Stimulated activated naive CD8-positive, alpha-beta T cell treated with anti-CD3 and anti-CD28 coated beads, Interleukin-15, Interleukin-2, amounts not matched to agents 100 U/mL and 50 U/mL, for 24 hours (primary cell): ENCODE data around the gene SIGLEC7.
"Not testable (repeated sequence)": the region's sequence is repeated elsewhere in the genome, so short reads cannot be mapped to it uniquely, and the experiment has no call there.

Experiments used
- ATAC-seq: fragments of 150-1000 bp; cut with Tn5 transposase; one replicate; pipeline ENCODE4 v1.10.0; 2021
- DNase-seq: peaks from one replicate; pipeline ENCODE4 v3.0.0; 2021

Gene SIGLEC7

DNA sequence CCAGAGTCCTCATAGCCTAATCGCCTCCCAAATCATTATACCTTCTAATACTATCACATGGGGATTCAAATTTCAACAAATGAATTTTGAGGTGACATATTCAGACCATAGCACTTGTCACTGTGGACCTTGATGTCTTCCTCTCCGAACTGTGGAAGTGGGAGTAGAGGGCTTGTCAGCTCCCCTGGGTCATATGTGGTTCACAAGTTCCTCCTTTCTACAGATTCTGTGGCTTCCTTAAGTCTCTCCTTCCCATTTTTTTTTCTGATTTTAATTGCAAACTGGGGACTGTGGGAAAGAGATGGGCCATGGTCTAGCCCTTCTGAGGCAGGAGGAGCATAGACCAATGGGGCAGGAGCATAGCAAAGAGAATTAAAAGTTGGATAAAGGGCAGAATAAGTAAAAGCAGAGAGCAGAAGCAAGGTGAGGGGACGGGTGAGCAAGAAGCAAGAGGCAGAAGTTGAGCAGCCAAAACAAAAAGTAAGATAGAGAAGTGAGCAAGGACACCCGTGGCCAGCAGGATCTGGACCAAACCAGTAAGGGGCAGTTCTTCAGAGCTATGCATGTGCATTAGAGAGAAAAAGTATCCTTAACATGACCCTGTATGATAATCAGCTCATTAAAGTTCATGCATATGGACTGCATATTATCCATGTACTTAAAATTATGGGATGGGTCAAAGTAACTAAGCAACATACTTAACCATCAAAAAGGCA, 2.6 kb upstream of the SIGLEC7 start:
- ATAC-seq = no peak

DNA sequence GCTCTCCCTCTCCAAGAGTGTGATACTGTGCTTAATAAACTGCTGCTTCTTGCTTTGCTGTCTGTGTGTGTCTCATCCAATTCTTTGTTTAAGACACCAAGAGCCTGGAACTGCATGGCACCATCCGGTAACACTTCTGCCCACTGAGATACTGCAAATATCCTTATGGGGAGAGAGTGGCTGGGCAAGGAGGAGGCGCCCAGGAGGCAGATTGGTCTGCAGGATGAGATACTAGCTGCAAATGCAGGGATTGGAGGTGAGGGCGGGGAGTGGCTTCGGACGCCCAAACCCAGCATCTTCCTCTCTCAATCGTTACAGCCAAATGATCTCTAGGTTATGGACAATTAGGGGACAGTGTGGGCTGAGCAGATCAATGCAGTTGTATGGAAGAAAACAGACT, 1.7 kb upstream of the SIGLEC7 start:
- DNase-seq = no peak
- no peak for ATAC-seq

More for the DNA sequence above, 2.6 kb upstream of the SIGLEC7 start:
- no peak for DNase-seq

DNA sequence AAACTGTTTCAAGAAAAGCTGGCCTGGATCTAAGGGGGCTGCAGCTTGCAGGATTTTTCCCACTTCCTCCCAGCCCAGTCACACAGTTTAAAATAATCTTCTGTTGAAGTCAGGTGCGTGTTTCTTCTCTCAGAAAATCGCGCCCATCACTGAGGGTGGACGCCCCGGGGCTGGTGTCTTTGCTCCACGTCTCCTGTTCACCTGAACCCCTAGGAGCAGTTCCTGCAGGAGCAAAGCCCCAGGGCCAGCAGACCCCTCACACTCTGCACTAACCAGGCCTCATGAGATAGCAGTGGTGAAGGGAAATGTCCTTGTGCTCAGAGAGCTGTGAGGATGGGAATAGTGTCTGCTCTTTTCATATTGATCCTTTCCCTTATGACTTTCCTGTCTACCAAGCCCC, 920 bp upstream of the SIGLEC7 start:
- no peak for DNase-seq
- no peak for ATAC-seq

DNA sequence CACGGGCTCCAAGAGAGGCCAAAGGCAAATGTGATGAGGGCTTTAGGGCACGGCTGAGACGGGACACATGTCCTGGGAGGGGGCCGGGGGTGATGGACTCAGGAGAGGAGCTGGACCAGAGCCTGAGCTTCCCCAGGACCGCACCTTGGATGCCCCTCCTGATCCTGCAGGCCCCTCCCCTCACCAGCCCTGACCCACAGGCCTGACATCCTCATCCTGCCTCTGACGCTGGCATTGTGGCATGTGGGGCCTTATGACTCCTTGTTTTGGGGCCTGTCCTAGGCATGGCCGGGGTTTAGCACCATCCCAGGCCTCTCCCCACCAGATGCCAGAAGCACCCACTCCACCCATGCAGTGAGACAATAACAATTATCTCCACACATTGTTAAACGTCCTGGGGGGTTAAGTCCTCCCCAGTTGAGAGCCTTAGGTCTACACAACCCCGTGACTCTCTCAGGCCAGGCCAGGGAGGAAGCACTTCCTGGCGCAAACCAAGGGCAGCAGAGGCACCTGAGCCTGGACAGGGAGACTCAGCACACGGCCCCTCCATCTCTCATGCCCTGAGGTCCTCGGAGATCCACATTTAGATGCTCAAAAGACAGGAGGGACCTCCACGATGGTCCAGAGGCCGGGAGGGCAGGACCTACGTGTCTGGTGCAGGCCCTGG, 841 bp downstream of the SIGLEC7 start:
- DNase-seq, ATAC-seq: not testable (repeated sequence)

DNA sequence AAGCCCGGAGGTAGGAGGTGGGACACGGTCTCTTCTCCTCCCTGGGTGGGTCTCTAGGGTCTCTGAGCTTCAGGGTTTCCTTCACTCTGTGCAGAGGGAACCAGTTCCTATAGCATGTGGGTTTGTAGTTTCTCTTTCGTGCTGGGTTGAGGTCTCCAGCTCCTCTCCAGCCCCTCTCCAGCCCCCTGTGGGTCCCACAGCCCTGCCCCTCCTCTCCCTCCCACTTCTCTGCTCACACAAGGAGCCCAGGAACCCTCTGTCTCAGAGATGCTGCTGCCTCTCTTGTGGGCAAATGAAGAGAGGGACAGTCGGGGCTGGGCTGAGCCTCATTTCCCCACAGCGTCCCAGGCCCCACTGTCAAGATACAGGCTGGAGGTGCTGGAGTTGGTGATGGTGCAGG, 1.4 kb downstream of the SIGLEC7 start:
- DNase-seq = no peak

DNA sequence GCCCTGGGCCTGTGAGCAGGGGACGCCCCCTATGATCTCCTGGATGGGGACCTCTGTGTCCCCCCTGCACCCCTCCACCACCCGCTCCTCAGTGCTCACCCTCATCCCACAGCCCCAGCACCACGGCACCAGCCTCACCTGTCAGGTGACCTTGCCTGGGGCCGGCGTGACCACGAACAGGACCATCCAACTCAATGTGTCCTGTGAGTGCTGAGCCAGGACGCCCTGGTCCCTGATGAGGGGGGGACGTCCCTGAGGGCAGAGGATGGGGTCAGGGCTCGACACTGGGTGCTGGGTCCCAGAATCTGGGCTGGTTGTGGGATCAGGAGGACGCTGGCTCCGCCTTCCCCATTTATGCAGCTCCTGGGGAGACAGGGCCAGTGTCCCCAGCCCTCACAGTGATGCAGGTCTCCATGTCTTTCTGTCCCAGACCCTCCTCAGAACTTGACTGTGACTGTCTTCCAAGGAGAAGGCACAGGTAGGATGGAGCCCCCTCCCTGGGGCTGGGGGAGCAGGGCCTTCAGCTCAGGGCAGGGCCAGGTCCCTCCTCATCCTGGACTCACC, 2.5 kb downstream of the SIGLEC7 start:
- ATAC-seq (no peak), DNase-seq (no peak)

More for the DNA sequence above, 1.4 kb downstream of the SIGLEC7 start:
- no peak for ATAC-seq

DNA sequence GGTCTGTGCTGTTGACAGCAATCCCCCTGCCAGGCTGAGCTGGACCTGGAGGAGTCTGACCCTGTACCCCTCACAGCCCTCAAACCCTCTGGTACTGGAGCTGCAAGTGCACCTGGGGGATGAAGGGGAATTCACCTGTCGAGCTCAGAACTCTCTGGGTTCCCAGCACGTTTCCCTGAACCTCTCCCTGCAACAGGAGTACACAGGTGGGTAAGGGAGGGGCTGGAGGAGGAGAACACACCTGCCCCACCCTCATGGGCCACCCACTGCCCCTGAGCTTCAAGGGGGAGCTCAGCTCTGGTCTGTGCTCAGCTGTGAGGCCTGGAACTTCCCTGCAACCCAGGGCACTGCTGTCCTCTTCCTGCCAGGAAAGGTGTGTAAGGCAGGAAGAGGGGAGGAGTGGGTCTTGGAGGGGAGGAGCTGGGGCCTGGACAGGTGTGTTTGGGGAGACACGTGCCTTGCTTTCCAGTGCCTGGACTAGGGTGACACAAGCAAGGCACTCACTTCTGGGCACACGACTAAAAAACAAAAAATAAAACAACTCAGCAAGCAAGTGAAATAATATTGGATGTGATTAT, 3.9 kb downstream of the SIGLEC7 start:
- ATAC-seq (no peak), DNase-seq (no peak)

DNA sequence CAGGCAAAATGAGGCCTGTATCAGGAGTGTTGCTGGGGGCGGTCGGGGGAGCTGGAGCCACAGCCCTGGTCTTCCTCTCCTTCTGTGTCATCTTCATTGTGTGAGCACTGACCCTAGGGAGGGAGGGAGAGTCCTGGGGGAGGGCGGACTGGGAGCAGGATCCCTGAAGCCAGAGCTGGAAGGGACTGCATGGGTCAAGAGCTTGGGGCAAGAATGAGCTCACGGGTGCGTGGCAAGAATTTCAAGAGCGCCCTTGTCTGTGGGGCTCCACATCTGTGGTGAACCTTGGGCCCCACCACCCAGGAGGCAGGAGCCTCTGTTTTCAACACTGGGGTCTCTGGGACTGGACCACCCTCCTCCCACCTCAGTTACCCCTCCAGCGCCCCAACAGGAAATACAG, 4.7 kb downstream of the SIGLEC7 start:
- no peak for DNase-seq
- ATAC-seq = peak; percentile 12

DNA sequence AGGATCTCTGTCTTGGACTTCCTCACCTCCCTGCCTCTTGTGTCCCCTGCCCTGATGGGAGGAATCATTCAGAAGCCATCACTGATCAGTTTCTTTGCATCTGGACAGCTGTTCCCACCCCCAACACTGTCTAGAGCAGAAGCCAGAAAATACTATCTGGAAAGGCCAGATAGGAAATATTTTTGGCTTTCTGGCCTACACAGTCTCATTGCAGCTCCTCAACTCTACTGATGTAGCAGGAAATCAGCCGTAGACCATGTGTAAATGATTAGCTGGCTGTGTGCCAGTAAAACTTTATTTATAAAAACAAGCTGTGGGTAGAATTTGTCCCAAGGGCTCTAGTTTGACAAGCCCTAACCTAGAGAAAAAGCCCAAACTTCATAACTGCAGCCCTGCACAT, 5.6 kb downstream of the SIGLEC7 start:
- DNase-seq (no peak), ATAC-seq (no peak)

DNA sequence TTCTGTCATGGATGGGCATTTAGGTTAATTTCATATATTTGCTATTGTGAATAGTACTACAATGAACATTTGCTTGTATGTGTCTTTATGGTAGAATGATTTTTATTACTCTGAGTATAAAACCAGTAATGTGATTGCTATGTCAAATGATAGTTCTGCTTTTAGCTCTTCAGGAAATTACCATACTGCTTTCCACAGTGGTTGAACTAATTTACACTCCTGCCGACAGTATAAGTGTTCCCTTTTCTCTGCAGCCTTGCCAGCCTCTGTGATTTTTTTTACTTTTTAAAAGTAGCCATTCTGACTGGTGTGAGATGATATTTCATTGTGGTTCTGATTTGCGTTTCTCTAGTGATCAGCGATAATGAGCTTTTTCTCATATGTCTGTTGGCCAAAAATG, 6.5 kb downstream of the SIGLEC7 start:
- no peak for DNase-seq
- no peak for ATAC-seq

DNA sequence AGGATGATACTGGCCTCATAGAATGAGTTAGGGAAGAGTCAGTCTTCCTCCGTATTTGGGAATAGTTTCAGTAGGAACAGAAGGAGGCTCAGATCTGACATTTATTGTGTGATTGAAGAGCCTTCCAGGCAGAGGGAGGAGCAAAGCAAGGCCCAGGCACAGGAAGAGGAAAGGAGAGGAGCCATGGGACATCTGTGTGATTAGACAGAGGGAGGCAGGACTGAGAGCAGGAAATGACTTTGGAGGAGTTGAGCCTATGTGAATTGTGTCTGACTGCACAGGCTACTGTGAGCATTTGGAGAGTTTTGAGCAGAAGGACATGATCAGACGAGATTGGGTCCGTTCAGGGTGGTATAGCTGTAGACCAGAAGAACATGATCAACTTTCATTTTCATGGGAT, 8.5 kb downstream of the SIGLEC7 start:
- DNase-seq (no peak), ATAC-seq (no peak)

DNA sequence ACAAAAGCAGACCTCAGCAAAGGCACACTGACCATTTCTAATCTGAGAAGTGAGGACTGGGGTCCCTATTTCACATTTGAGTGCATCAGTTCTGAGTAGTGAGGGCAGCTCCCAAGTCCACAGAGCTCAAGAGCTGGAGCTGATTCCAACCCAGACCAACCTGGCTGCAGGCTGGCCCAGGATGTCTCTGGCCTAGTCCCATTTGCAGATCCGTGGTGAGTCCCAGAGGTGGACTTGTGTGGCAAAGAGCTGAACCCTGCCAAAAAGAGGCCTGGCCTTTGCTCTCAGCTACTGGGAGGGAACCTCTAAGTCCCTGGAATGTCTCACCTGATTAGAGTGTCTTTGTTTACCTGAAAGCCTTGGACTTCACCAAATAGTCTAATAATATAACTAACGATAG, 14.6 kb downstream of the SIGLEC7 start:
- ATAC-seq (no peak), DNase-seq (no peak)

DNA sequence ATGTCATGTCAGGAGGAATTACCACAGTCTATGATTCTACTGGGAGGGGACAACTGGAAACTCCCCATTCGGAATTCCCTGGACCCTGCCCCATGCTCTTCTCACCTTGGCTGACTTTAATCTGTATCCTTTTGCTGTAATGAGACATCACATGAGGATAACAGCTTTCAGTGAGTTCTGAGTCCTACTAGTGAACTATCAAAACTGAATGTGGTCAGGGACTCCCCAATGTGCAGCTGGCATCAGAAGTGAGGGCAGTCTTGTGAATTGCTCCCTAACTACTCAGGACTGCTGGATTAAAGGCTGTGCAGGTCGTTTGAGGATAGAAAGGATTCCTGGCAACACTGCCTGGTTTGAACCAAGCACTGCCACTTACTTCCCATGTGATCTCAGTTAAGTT, 15.2 kb downstream of the SIGLEC7 start:
- no peak for DNase-seq
- no peak for ATAC-seq

DNA sequence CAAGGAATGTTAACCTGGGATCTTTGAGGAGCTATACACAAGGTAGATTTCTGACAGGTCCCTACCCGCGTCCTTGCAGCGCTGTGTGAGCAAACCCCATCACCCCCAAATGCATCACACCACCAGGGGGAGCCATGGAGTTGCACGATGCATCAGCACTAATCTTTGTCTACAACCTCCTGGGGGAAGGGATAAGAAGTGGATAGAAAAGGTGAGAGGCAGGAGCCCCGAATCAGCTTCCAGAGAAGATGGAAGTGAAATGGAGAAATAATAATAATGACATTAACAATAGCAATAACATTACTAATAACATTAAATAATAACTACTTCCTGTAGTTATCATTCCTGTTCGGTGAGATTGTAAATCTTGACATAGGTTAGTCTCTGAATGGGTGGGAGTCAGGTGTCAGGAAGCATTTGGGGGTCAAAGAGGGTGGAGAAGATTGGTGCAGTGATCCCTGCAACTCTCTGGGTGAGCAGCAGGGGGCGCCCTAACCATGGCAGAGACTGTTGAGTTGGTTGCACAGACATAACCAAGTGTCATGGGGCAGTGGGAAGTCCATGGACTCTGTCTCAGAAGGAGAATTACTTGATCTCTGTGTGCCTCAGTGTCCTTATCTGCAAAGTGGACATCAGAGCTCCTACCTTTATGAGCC, 16.5 kb downstream of the SIGLEC7 start:
- DNase-seq (peak; percentile 89), ATAC-seq (peak; percentile 67)

DNA sequence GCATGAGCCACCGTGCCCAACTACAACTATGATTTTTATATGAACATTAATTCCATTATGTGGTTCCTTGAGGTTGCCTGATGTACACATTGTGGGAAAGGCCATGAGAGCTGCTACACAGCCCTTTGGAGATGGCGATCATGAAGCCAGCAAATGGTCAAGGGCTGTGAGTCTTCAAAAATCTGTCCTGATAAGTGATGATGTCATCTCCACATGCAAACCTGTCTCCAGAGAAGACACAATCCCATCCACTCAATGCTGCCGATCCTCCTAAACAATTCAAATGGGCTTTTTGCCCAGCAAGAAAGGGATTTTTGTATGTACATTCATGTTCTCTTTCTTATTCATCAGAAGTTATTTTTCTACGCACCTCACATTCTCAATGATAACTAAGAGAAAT, 17.6 kb downstream of the SIGLEC7 start:
- DNase-seq = no peak
- no peak for ATAC-seq

DNA sequence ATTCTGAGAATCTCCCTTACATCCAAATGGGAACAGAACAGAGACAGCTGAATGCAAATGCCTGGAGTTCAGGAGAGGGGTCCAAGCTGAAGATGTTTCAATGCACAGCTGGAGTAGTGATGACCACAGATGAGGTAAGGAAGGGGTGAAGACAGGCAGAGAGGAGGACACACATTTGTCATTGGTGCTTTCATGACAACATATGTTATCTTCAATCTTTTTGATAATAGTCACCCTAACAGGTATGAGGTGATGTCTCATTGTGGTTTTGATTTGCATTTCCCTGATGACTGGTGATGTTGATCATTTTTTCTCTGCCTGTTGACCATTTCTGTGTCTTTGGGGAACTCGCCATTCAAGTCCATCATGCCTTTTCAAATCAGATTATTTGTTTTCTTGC, 19.2 kb downstream of the SIGLEC7 start:
- ATAC-seq (no peak), DNase-seq (no peak)

DNA sequence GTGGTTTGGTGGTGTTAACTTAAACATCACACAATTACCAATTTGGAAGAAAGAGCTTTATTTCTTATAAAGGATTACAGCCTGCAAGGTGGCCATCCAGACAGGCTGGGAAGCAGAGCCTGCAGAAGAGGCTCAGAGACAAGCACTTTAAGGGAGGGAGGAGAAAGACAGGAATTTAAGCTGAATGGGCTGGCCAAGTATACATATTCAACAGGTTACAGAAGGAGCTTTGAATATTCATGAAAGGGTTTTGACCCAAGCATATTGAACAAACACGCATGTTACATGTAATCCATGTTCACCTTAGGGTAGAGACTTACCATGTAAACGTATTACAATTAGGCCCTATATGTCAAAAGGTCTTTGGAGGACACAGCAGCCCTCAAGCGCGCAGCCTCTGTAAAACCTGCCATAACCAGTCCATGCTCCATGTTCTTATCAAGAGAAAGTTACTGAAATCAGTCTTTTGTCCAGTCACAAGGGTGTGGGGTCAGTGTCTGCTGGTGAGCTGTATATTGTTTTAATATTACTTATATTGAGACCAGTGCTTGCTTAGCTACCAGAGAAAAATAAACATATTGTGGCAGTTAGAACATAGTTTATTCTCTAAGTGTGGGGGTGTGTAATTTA, 19.9 kb downstream of the SIGLEC7 start:
- ATAC-seq = no peak
- no peak for DNase-seq

DNA sequence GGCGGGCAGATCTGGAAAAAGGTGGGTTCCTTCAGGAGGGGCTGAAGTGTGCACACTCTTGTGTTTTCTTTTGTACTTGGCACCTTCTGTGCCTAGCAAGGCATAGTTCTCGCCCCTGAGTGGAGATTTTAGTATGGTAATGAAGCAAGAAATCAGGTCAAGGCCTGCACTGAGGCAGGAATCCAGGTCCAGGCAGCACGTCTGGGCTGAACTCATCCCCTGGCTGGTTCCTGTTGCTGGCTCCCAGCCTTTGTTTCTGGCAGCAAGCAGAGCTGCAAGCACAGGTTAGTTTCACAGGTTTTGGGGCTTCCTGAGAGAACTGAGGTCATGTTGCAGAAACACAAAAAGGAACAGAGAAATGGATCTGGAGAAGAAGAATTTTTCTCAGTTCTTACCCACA, 21.2 kb downstream of the SIGLEC7 start:
- DNase-seq (no peak), ATAC-seq (no peak)

DNA sequence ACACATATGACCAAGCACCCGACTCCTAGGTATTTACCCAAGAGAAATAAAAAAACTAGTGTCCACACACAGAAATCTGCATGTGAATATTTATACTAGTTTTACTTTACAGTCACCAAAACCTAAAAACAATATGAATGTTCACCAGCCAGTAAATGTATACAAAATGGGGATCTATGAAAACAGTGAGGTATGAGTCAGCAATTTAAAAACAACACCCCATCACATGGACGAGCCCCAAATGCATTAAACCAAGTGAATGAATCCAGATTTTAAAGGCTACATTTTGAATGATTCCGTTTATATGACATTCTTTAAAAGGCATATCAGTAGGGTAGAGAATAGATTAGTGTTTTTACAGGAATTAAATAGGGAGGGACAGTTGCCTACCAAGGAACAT, 22.1 kb downstream of the SIGLEC7 start:
- ATAC-seq (no peak), DNase-seq (no peak)

DNA sequence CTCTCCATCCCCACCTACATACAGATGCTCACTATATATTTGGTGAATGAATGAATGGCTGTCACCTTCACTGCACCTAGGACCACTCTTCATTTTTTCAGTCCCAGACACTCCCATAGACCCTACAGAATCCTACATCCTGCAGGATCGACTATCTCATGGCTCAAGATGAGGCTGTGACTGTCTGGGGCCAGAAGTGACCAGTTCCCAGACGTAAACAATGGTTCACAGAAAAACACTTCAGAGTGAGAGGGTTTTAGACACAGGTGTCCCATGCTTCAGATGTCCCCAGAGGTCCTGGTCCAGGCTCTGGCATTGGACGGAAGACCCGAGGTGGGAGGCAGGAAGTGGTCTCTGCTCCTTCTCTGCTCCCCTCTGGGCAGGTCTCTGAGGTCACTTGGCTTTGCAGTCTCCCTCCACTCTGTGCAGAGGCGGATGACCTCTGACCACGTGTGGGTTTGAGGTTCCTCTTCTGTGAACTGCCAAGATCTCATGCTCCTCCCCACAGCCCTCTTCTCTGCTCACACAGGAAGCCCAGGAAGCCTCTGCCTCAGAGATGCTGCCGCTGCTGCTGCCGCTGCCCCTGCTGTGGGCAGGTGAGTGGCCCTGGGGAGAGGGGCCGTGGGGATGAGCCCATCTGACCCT, 24.9 kb downstream of the SIGLEC7 start:
- DNase-seq (peak; percentile 25), ATAC-seq (peak; percentile 61)

DNA sequence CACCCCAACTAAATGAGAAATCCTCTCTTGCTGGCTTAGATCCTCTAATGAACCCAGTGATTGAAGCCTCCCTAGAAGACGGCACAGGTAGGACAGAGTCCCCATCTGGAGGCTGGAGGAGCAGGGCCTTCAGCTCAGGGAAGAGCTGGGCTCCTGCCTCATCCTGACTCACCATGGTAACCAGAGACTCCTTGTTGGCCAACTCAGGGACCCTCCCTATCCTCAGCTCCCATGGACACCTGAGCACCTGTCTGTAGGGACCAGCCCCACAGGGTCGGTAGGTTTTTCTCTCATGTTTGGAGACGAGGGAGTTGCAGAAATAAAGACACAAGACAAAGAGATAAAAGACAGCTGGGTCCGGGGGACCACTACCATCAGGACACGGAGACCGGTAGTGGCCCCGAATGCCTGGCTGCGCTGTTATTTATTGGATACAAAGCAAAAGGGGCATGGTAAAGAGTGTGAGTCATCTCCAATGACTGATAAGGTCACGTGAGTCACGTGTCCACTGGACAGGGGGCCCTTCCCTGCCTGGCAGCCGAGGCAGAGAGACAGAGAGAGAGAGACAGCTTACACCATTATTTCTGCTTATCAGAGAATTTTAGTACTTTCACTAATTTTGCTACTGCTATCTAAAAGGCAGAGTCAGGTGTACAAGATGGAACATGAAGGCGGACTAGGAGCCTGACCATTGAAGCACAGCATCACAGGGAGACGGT, 26.6 kb downstream of the SIGLEC7 start:
- ATAC-seq (no peak), DNase-seq (no peak)
